SK-N-MC (cell line): ENCODE results near the gene PEX5L.

ENCODE experiments used
- DNase-seq: peaks from one replicate; pipeline ENCODE4 v3.0.0-alpha.2; 2011; ENCODE audit warnings: low read depth, low spot score
- H3K27ac ChIP-seq: fragments of 200-600 bp; sonication (generic); 2 replicates; pipeline ENCODE4 v1.5.1; 2016; ENCODE audit warnings: mixed run types
- H3K36me3 ChIP-seq: fragments of 200-600 bp; sonication (generic); 2 replicates; pipeline ENCODE4 v1.6.1; 2017; ENCODE audit warnings: antibody characterized with exemption, low read length, mixed read lengths; ENCODE audit not compliant: insufficient read depth
- H3K4me3 ChIP-seq: fragments of 200-600 bp; sonication (generic); 2 replicates; pipeline ENCODE4 v1.5.1; 2016
- H3K9ac ChIP-seq: fragments of 200-600 bp; sonication (generic); 2 replicates; pipeline ENCODE4 v1.8.0; 2017; ENCODE audit warnings: mixed run types, mixed read lengths; ENCODE audit not compliant: insufficient read length
- H3K9me3 ChIP-seq: fragments of 200-600 bp; sonication (generic); 2 replicates; pipeline ENCODE4 v1.6.1; 2017; ENCODE audit warnings: low read depth, mild to moderate bottlenecking, antibody characterized with exemption, low read length, moderate library complexity, mixed read lengths
- EZH2 ChIP-seq: fragments of 200-600 bp; sonication (generic); IDR thresholded peaks from one replicate; pipeline ENCODE4 v1.6.1; 2017; ENCODE audit warnings: antibody characterized with exemption
- FOXP2 ChIP-seq: optimal IDR thresholded peaks from 2 replicates; pipeline ENCODE3; 2011; ENCODE audit warnings: mild to moderate bottlenecking, moderate library complexity; ENCODE audit not compliant: insufficient read depth; ENCODE audit errors: extremely low read length, control extremely low read depth
- POLR2AphosphoS5 ChIP-seq: IDR thresholded peaks from 2 replicates; pipeline ENCODE4 v1.6.1; 2012; ENCODE audit warnings: mild to moderate bottlenecking, low read depth, low read length, borderline replicate concordance

The PEX5L gene

GRCh38 chr3:179895330-179895729, 141.4 kb downstream of the PEX5L start:
- DNase-seq = no peak
- no peaks in the 10 kb centered on the region for H3K9me3 ChIP-seq
- H3K9ac ChIP-seq = no peak overlapping the region
- H3K36me3 ChIP-seq = no peaks in the 10 kb centered on the region
- no peak overlapping the region for H3K27ac ChIP-seq
- no peak overlapping the region for H3K4me3 ChIP-seq
- no peak for TF ChIP-seq POLR2AphosphoS5

DNA sequence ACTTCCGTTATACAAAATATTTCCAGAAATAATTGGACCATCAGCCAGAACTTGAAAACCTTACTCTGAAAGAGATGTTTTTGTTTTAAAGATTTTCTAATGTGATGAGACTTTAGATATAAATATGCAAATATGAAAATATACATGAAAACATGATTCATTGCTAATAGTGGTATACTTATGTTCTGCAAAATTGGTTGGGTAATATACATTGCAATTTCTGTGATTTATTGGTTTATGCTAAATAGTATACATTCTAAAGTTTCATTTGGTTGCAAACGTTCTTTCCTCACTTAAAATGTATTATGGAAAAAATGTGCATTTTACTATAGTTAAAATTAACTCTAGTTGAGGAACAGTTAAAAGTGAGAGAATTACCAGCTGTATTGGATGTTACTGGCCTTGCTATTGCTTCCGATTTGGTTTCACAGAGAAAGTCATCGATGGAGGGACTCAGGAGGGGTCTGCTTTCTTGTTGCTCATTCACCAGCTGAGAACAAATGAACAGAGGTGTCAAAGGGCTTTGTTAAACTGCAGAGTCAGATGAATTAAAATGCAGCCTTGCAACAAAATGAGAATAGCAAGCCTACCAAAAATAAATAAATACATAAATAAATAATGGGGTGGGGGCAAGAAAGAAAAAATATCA, 149.3 kb downstream of the PEX5L start:
- TF ChIP-seq EZH2 = no peak
- TF ChIP-seq POLR2AphosphoS5 = no peak
- TF ChIP-seq FOXP2 = no peak

GRCh38 chr3:179885950-179886349, 150.8 kb downstream of the PEX5L start:
- no peak for DNase-seq
- Histone ChIP-seq H3K36me3 (no peaks in the 10 kb centered on the region), H3K4me3 (no peak overlapping the region), H3K9me3 (no peaks in the 10 kb centered on the region), H3K9ac (no peak overlapping the region), H3K27ac (no peak overlapping the region)
- TF ChIP-seq EZH2 = no peak
- no peak for TF ChIP-seq POLR2AphosphoS5
- no peak for TF ChIP-seq FOXP2

More for the DNA sequence above, 149.3 kb downstream of the PEX5L start:
- Histone ChIP-seq H3K9me3 (no peaks in the 10 kb centered on the region), H3K4me3 (peak overlapping the region; percentile 18), H3K36me3 (no peaks in the 10 kb centered on the region), H3K9ac (no peak overlapping the region), H3K27ac (0 out of 2 replicates have a peak overlapping the region, but pooled peaks have one; percentile 19)
- no peak for DNase-seq

GRCh38 chr3:179884136-179884535, 152.6 kb downstream of the PEX5L start:
- no peak overlapping the region for H3K4me3 ChIP-seq
- no peaks in the 10 kb centered on the region for H3K36me3 ChIP-seq
- H3K9me3 ChIP-seq = no peaks in the 10 kb centered on the region
- H3K9ac ChIP-seq = no peak overlapping the region
- no peak for TF ChIP-seq POLR2AphosphoS5
- no peak for TF ChIP-seq EZH2
- TF ChIP-seq FOXP2 = no peak
- no peak for DNase-seq
- H3K27ac ChIP-seq = no peak overlapping the region

DNA sequence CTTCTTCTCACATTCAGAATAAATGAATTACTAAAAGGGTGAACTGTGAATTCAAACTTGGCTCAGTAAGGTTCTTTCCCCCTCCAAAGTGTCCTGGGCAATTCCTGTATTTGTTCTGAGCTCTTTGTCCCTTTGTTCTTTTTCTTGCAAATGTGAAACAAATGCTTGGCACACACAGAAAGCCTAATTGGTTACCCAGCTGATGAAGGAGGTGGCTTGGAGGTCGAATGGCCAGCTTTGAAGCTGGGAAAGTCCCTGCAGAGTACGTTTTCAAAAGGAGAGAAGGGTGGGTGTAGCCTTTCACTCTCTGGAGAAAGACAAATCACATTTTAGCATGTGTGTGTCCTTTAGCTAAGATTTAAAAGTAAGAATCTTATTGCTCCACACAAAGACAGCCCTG, 154.4 kb downstream of the PEX5L start:
- Histone ChIP-seq H3K4me3 (no peak overlapping the region), H3K9me3 (no peaks in the 10 kb centered on the region), H3K9ac (no peak overlapping the region), H3K27ac (no peak overlapping the region), H3K36me3 (no peaks in the 10 kb centered on the region)
- DNase-seq = no peak
- TF ChIP-seq FOXP2 (no peak), EZH2 (no peak), POLR2AphosphoS5 (no peak)

DNA sequence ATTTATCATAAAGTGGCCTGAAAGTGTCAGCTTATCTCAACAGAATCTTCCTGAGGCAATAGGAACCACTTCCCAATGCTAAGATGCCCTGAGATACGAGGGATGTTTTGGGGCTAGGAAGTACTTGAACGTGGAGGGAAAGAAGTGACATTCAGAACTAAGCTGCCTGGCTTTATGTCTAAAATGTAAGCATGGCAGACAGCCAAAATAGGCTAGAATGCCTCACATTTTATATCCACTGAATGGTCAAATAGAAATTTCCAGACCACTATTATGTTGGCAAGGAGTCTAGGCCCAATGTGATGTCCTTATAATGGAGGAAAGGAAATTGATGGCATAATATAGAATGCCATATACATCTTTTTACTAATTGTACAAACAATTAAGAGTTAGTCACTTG, 154.9 kb downstream of the PEX5L start:
- no peaks in the 10 kb centered on the region for H3K36me3 ChIP-seq
- H3K4me3 ChIP-seq = no peak overlapping the region
- TF ChIP-seq FOXP2 (no peak), EZH2 (no peak), POLR2AphosphoS5 (no peak)
- DNase-seq = no peak
- no peak overlapping the region for H3K9ac ChIP-seq
- H3K9me3 ChIP-seq = no peaks in the 10 kb centered on the region
- no peak overlapping the region for H3K27ac ChIP-seq

- no peak for DNase-seq
- Histone ChIP-seq H3K9me3 (no peaks in the 10 kb centered on the region), H3K9ac (no peak overlapping the region), H3K4me3 (no peak overlapping the region), H3K36me3 (no peaks in the 10 kb centered on the region), H3K27ac (no peak overlapping the region)
- TF ChIP-seq POLR2AphosphoS5 (no peak), FOXP2 (no peak), EZH2 (no peak)
Observed at GRCh38 chr3:179880868-179881267, 155.9 kb downstream of the PEX5L start.

GRCh38 chr3:179876440-179876839, 160.3 kb downstream of the PEX5L start:
- Histone ChIP-seq H3K9me3 (no peaks in the 10 kb centered on the region), H3K9ac (no peak overlapping the region), H3K27ac (no peak overlapping the region), H3K4me3 (no peak overlapping the region), H3K36me3 (no peaks in the 10 kb centered on the region)
- no peak for TF ChIP-seq EZH2
- TF ChIP-seq POLR2AphosphoS5 = no peak
- TF ChIP-seq FOXP2 = no peak
- no peak for DNase-seq

GRCh38 chr3:179872842-179873241, 163.9 kb downstream of the PEX5L start:
- H3K36me3 ChIP-seq = no peaks in the 10 kb centered on the region
- no peak overlapping the region for H3K4me3 ChIP-seq
- H3K9ac ChIP-seq = no peak overlapping the region
- H3K27ac ChIP-seq = no peak overlapping the region
- TF ChIP-seq POLR2AphosphoS5 = no peak
- TF ChIP-seq EZH2 = no peak
- TF ChIP-seq FOXP2 = no peak
- no peak for DNase-seq
- no peaks in the 10 kb centered on the region for H3K9me3 ChIP-seq
